Measurements from ENCODE around the gene RPRM. TPM values are rescaled to one million over a fixed set of nuclear protein-coding genes. Genes with fewer than 3 reads are reported as not detected.

RPRM gene
- total RNA-seq, 1 donor from 2014 or later: 4.9 TPM

- no peak for TF ChIP-seq CTCF (conservative IDR thresholded peaks at IDR 0.05)
- no peaks in the 10 kb centered on the region for H3K4me1 Mint-ChIP-seq
- H3K27me3 Mint-ChIP-seq (ENCODE audit: low read depth): no peaks in the 10 kb centered on the region
- no peak for DNase-seq (ENCODE audit: low read depth, low spot score)
- H3K27ac Mint-ChIP-seq (ENCODE audit: unreplicated experiment): no peak overlapping the region
- H3K4me3 Mint-ChIP-seq: no peak overlapping the region
- peaks cover 3% of the 10 kb centered on the region for H3K9me3 Mint-ChIP-seq
- peaks cover 3% of the 10 kb centered on the region for H3K36me3 Mint-ChIP-seq (ENCODE audit: low read depth)
These were observed 46.2 kb downstream of the RPRM start for GRCh38 chr2:153432381-153432780.

- DNase-seq (ENCODE audit: low read depth, low spot score): no peak
- H3K36me3 Mint-ChIP-seq (ENCODE audit: low read depth): no peaks in the 10 kb centered on the region
- H3K4me1 Mint-ChIP-seq: no peaks in the 10 kb centered on the region
- H3K27me3 Mint-ChIP-seq (ENCODE audit: low read depth): no peaks in the 10 kb centered on the region
- no peaks in the 10 kb centered on the region for H3K9me3 Mint-ChIP-seq
- no peak overlapping the region for H3K4me3 Mint-ChIP-seq
- no peak for TF ChIP-seq CTCF (conservative IDR thresholded peaks at IDR 0.05)
- H3K27ac Mint-ChIP-seq (ENCODE audit: unreplicated experiment): no peak overlapping the region
These were observed 47.4 kb downstream of the RPRM start for GRCh38 chr2:153431114-153431513.
